ENCODE results near the gene GOLT1B.
A peak's percentile ranks its signal among the peaks of the same experiment; 100 is the strongest.
"Not testable (repeated sequence)": the region's sequence is repeated elsewhere in the genome, so short reads cannot be mapped to it uniquely, and the experiment has no call there.

Gene GOLT1B

GRCh38 chr12:21501258-21502163 lies at the start of gene GOLT1B, which contains the start of gene RECQL:
TSS of gene GOLT1B (plus strand) at chr12:21501789. CDS start at chr12:21501924, 135 bp downstream.
TSS of gene RECQL (minus strand) at chr12:21501635. CDS start at chr12:21499570, 2,065 bp downstream.
- peak; percentile 42 to 97 (median 89) for DNase-seq

- DNase-seq = no peak
These were observed 48.2 kb upstream of the GOLT1B start for GRCh38 chr12:21453312-21453852.

- DNase-seq = no peak
These were observed 45.3 kb upstream of the GOLT1B start for GRCh38 chr12:21456291-21456780.

GRCh38 chr12:21459474-21459873 lies 42.1 kb upstream of the GOLT1B start:
- no peak for DNase-seq

- DNase-seq = not testable (repeated sequence)
These were observed 34.3 kb upstream of the GOLT1B start for GRCh38 chr12:21467334-21467733.

GRCh38 chr12:21471294-21471693 lies 30.3 kb upstream of the GOLT1B start:
- DNase-seq = no peak

GRCh38 chr12:21472197-21472823 lies 29.3 kb upstream of the GOLT1B start:
- no peak for DNase-seq

GRCh38 chr12:21475552-21475951 lies 26.0 kb upstream of the GOLT1B start:
- no peak for DNase-seq

- no peak for DNase-seq
These were observed 24.6 kb upstream of the GOLT1B start for GRCh38 chr12:21476949-21477348.

GRCh38 chr12:21478756-21479455 lies 22.7 kb upstream of the GOLT1B start:
- no peak for DNase-seq

GRCh38 chr12:21483531-21483930 lies 18.1 kb upstream of the GOLT1B start:
- no peak for DNase-seq

GRCh38 chr12:21485998-21486397 lies 15.6 kb upstream of the GOLT1B start:
- no peak for DNase-seq

GRCh38 chr12:21499765-21500164 lies 1.8 kb upstream of the GOLT1B start:
- DNase-seq = no peak

GRCh38 chr12:21500786-21501257 lies 767 bp upstream of the GOLT1B start:
- no peak for DNase-seq

GRCh38 chr12:21502164-21502496 lies 541 bp downstream of the GOLT1B start:
- DNase-seq = peak in 17 of 51 donors; percentile 6 to 59 (median 31)

- DNase-seq = no peak
These were observed 1.3 kb downstream of the GOLT1B start for GRCh38 chr12:21502872-21503271.

GRCh38 chr12:21505888-21506287 lies 4.3 kb downstream of the GOLT1B start:
- no peak for DNase-seq

- DNase-seq = no peak
These were observed 6.3 kb downstream of the GOLT1B start for GRCh38 chr12:21507849-21508248.

- no peak for DNase-seq
These were observed 8.2 kb downstream of the GOLT1B start for GRCh38 chr12:21509768-21510167.

GRCh38 chr12:21516281-21516680 lies 14.7 kb downstream of the GOLT1B start:
- DNase-seq = no peak

- DNase-seq = no peak
These were observed 16.9 kb downstream of the GOLT1B start for GRCh38 chr12:21518451-21518850.

GRCh38 chr12:21521541-21521940 lies 20.0 kb downstream of the GOLT1B start:
- DNase-seq = no peak
